ENCODE measurements around the gene RAD51B.

- no peak for TF ChIP-seq CTCF (IDR thresholded peaks at IDR 0.05)
- no peak for TF ChIP-seq POLR2A (IDR thresholded peaks at IDR 0.05)
- no peak for TF ChIP-seq EP300 (IDR thresholded peaks at IDR 0.05)
- TF ChIP-seq POLR2AphosphoS5 (IDR thresholded peaks at IDR 0.05) = no peak
Observed at GRCh38 chr14:68391311-68392014, 571.9 kb downstream of the RAD51B start.
